C4-2B (cell line): Measurements from ENCODE around the gene TNS3.

Experiments used
- H3K27ac ChIP-seq: fragments of 450-650 bp; 2 replicates; pipeline ENCODE4 v1.5.1; 2017
- ZFX ChIP-seq: fragments of 450-650 bp; IDR thresholded peaks from 2 replicates; pipeline ENCODE4 v1.6.1; 2017
- TF ChIP-seq, protein P1 (sequence below): fragments of 450-650 bp; conservative IDR thresholded peaks from 2 replicates; pipeline ENCODE4 v1.5.1; 2017; ENCODE audit warnings: mild to moderate bottlenecking

Gene TNS3

GRCh38 chr7:47484457-47484856 lies 97.5 kb downstream of the TNS3 start:
- H3K27ac ChIP-seq: no peak overlapping the region

DNA sequence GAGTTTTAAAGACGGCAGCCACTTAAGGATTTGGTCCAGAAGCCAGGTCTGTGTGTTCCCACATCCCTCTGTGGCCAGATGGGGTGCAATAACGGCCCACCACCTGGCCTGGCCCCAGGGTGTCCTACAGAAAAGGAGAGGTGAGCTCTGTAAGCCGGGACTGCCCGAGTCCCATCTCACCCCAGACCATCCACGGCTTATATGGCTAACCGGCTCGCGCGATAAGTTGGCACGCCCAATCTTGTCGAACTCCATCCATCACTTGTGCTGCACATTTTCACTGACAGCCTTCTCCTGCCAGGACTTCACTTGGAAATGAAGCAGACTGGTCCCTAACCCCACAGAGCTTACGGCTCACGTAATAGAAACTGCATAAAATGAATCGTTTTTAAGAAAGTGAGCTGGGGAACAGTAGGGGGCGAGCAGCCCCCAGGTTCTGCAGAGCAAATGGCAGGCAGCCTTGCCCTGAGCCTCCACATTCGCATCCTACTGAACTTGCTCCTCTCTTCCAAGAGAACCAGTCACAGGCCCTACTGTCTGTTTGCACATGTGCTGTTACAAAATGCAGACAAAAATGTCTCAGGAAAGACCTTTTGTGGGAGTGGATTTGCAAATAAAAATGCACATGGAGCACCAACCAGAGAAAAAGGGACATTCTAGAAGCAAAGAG lies 98.2 kb downstream of the TNS3 start:
- no peak for TF ChIP-seq ZFX
- no peak overlapping the region for H3K27ac ChIP-seq

More at GRCh38 chr7:47484457-47484856, 97.5 kb downstream of the TNS3 start:
- TF ChIP-seq, protein P1, sequence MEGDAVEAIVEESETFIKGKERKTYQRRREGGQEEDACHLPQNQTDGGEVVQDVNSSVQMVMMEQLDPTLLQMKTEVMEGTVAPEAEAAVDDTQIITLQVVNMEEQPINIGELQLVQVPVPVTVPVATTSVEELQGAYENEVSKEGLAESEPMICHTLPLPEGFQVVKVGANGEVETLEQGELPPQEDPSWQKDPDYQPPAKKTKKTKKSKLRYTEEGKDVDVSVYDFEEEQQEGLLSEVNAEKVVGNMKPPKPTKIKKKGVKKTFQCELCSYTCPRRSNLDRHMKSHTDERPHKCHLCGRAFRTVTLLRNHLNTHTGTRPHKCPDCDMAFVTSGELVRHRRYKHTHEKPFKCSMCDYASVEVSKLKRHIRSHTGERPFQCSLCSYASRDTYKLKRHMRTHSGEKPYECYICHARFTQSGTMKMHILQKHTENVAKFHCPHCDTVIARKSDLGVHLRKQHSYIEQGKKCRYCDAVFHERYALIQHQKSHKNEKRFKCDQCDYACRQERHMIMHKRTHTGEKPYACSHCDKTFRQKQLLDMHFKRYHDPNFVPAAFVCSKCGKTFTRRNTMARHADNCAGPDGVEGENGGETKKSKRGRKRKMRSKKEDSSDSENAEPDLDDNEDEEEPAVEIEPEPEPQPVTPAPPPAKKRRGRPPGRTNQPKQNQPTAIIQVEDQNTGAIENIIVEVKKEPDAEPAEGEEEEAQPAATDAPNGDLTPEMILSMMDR: no peak
- no peak for TF ChIP-seq ZFX

DNA sequence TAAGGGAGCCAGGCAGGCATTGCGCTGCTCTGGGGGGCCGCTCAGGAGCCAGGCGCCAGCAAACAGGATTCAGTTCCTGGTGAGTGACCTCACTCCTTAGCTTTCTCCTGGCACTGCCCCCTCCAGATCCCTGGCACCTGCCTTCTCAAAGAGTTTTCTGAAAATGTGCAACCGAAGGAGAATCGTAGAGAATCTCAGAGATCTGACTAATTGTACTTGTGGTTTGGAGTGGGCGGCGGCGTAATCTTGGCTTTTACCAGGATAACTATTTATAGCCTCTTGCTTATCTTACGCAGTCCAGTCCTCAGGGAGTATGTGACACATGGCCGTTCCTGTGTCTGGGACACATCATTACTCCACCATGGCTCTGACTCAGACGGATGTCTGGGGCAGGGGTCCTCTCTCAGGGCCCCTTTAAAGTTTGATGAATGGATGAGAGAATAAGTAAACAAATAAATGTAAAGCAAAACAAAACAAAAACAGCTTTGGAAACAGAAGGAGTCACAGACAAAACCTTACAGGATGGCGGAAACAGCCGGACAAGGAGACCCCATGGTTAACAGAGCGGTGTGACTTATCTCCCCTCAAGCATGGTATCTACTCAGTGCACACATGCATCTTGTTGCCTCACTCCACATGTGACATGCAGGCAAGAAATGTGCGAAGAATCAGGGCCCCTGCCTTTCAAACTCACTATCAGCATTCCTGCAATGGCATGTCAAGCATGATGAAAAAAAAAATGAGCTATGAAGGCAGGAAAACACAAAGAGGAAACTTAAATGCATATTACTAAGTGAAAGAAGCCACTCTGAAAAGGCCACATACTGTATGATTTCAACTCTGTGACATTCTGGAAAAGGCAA lies 99.7 kb downstream of the TNS3 start:
- no peak overlapping the region for H3K27ac ChIP-seq
- TF ChIP-seq, protein P1: no peak

- TF ChIP-seq ZFX: no peak
- TF ChIP-seq, protein P1: no peak
- no peak overlapping the region for H3K27ac ChIP-seq
Measured at GRCh38 chr7:47481541-47482012, 100.3 kb downstream of the TNS3 start.

GRCh38 chr7:47480576-47481538 lies 101.1 kb downstream of the TNS3 start:
- no peak for TF ChIP-seq ZFX
- TF ChIP-seq, protein P1: no peak
- H3K27ac ChIP-seq: no peak overlapping the region

GRCh38 chr7:47479821-47480575 lies 101.9 kb downstream of the TNS3 start:
- no peak overlapping the region for H3K27ac ChIP-seq
- TF ChIP-seq ZFX: no peak
- TF ChIP-seq, protein P1: no peak
